Mucosa of stomach (tissue), 1 donor: ENCODE measurements around the gene CHAC1.
"Not testable (repeated sequence)": the region's sequence is repeated elsewhere in the genome, so short reads cannot be mapped to it uniquely, and the experiment has no call there.

ENCODE experiments used
- H3K27me3 ChIP-seq: one replicate; pipeline ENCODE4 v1.7.0; 2013; ENCODE audit warnings: mild to moderate bottlenecking, low read length; ENCODE audit not compliant: control insufficient read depth, insufficient read depth
- H3K36me3 ChIP-seq: one replicate; pipeline ENCODE4 v1.7.0; 2013; ENCODE audit warnings: low read length; ENCODE audit not compliant: control insufficient read depth, insufficient read depth
- H3K4me1 ChIP-seq: one replicate; pipeline ENCODE4 v1.7.0; 2013; ENCODE audit warnings: mild to moderate bottlenecking, low read length; ENCODE audit not compliant: control insufficient read depth, insufficient read depth
- H3K4me3 ChIP-seq: one replicate; pipeline ENCODE4 v1.7.0; 2013; ENCODE audit warnings: low read length
- H3K9ac ChIP-seq: one replicate; pipeline ENCODE4 v1.7.0; 2013; ENCODE audit warnings: mild to moderate bottlenecking, low read length, moderate library complexity
- H3K9me3 ChIP-seq: one replicate; pipeline ENCODE4 v1.7.0; 2013; ENCODE audit warnings: mild to moderate bottlenecking, low read length, moderate library complexity; ENCODE audit not compliant: control insufficient read depth
- donor health status: Pancreatic carcinoma.

CHAC1 gene

DNA sequence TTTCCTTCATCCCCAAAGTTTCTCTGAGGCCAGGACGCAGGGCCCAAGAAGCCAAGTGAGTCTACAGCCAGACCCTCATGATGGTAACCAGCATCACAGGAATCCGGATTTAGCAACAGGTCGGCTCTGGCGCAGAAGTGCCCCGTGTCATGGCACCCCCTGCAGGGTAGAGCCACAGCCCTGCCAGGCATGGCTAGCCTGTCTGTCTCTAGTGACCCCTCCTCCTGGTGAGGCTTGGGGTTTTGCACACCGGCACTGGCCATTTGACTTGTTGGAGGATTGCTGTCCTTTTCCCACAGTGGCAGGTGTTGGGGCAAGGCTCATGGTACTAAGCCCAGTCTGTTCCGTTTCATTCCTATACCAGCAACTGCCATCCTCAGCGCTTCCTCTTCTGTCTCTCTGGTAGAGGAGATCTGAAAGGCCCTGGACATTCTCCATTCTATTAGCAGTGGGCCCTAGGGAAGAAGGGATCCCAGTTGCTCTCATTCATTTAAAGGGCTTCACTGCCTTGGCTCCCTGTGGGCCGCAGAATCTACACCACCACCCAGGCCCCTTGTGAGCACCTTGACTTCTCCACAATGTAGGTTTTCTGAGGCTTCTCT is 9.4 kb upstream of the CHAC1 start:
- no peak overlapping the region for H3K4me3 ChIP-seq
- no peaks in the 10 kb centered on the region for H3K27me3 ChIP-seq
- H3K4me1 ChIP-seq = peaks cover 22% of the 10 kb centered on the region
- H3K9me3 ChIP-seq = no peaks in the 10 kb centered on the region
- no peaks in the 10 kb centered on the region for H3K36me3 ChIP-seq
- no peak overlapping the region for H3K9ac ChIP-seq

DNA sequence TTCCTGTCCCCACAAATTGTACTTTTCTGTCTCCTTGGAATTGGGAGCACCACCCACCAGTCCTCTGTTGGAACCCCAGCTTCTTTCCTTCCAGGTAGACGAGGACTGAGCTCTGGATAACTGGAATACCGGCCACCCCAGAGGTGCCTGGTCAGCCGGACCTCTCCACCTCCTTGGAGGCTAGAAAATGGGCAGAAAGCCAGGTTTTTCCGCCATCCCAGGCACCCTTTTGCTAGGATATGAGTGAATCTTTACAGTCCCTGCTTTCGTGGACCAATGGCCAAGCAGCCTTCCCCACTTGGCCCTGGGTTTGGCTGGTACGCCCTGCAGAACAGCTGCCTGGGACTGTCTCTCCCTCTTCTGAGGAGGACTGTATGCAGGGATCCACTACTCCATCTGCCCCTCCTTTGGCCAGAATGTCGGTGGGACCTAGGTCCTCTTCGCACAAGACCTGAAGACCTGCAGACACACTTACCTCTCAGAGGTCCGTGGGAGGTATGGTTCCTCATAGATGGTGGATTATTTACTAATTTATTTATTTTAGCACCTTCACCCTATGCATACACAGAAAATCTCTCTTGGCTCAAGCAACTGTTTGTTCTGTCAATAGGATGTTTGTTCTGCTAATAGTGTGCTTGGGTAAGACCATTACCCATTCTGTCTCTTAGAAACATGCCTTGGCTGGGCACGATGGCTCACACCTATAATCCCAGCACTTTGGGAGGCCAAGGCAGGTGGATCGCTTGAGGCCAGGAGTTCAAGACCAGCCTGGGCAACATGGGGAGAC is 8.6 kb upstream of the CHAC1 start:
- Histone ChIP-seq H3K4me3 (no peak overlapping the region), H3K36me3 (no peaks in the 10 kb centered on the region), H3K27me3 (no peaks in the 10 kb centered on the region), H3K9ac (no peak overlapping the region), H3K9me3 (no peaks in the 10 kb centered on the region), H3K4me1 (peaks cover 30% of the 10 kb centered on the region)

DNA sequence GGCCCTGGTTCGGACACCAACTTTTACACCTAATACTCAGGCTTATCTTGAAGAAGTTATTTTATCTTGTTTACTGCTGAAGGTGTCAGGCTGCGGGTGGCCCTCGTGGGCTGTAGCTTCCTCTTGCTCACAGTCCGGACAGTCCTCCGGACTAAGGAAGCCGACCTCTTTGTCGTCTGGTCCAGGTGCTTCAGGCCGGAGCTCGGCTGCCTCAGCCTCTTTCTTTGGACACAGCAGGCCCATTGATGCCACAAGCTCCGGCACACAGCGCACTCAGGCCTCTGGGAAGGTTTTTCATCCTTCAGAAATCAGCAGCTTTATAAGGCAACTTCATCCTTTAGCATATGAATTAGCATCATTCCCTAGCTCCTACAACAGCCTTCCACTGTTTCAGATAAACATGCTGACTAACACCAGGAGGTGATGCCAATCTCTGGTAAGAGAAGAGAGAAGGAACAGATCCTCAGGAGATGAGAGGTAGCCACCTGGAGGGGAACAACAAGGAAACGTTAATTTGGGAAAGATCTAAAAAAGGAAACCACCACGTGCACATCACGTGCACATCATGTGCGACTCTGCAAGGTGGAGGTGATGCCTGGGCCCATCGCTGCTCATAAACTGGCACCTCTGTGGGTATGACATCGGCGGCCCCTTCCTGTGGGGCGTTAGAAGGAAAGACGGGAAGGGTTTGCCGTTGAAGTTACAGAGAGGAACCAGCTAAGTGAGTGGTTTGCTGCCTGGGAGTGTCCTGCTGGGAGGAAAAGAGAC is 4.4 kb upstream of the CHAC1 start:
- no peak overlapping the region for H3K4me3 ChIP-seq
- no peaks in the 10 kb centered on the region for H3K36me3 ChIP-seq
- H3K4me1 ChIP-seq = peaks cover 22% of the 10 kb centered on the region
- no peaks in the 10 kb centered on the region for H3K9me3 ChIP-seq
- H3K9ac ChIP-seq = peak overlapping the region; percentile 5
- H3K27me3 ChIP-seq = no peaks in the 10 kb centered on the region

- peak overlapping the region; percentile 5 for H3K9ac ChIP-seq
- no peak overlapping the region for H3K4me3 ChIP-seq
- no peaks in the 10 kb centered on the region for H3K27me3 ChIP-seq
- H3K4me1 ChIP-seq = peaks cover 18% of the 10 kb centered on the region
- H3K36me3 ChIP-seq = no peaks in the 10 kb centered on the region
- H3K9me3 ChIP-seq = no peaks in the 10 kb centered on the region
These were observed 3.5 kb upstream of the CHAC1 start for GRCh38 chr15:40949756-40950207.

GRCh38 chr15:40951764-40952163 is 1.5 kb upstream of the CHAC1 start:
- Histone ChIP-seq H3K9ac (no peak overlapping the region), H3K36me3 (no peaks in the 10 kb centered on the region), H3K4me3 (no peak overlapping the region), H3K4me1 (peaks cover 18% of the 10 kb centered on the region), H3K27me3 (no peaks in the 10 kb centered on the region), H3K9me3 (no peaks in the 10 kb centered on the region)

- no peaks in the 10 kb centered on the region for H3K36me3 ChIP-seq
- H3K4me3 ChIP-seq = peak overlapping the region; percentile 76
- peak overlapping the region; percentile 84 for H3K9ac ChIP-seq
- H3K4me1 ChIP-seq = peaks cover 19% of the 10 kb centered on the region
- H3K9me3 ChIP-seq = no peaks in the 10 kb centered on the region
- H3K27me3 ChIP-seq = no peaks in the 10 kb centered on the region
These were observed 870 bp upstream of the CHAC1 start for GRCh38 chr15:40952301-40952900.

DNA sequence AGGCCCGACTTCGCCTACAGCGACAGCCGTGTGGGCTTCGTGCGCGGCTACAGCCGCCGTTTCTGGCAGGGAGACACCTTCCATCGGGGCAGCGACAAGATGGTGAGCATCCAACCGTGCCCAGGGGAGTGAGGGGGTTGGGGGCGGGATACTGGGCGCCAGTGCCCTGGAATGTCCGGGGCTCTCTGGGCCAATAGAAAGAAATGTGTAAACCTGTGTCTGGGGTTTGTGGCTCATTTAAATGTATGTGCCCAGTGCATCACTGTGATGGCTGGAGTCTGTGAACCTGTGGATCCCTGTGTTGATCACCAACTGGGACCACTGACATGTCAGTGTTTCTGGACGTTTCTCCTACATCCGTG is 423 bp downstream of the CHAC1 start:
- Histone ChIP-seq H3K36me3 (no peaks in the 10 kb centered on the region), H3K9ac (peak overlapping the region; percentile 84), H3K4me3 (peak overlapping the region; percentile 76), H3K4me1 (peaks cover 28% of the 10 kb centered on the region), H3K9me3 (no peaks in the 10 kb centered on the region), H3K27me3 (no peaks in the 10 kb centered on the region)

DNA sequence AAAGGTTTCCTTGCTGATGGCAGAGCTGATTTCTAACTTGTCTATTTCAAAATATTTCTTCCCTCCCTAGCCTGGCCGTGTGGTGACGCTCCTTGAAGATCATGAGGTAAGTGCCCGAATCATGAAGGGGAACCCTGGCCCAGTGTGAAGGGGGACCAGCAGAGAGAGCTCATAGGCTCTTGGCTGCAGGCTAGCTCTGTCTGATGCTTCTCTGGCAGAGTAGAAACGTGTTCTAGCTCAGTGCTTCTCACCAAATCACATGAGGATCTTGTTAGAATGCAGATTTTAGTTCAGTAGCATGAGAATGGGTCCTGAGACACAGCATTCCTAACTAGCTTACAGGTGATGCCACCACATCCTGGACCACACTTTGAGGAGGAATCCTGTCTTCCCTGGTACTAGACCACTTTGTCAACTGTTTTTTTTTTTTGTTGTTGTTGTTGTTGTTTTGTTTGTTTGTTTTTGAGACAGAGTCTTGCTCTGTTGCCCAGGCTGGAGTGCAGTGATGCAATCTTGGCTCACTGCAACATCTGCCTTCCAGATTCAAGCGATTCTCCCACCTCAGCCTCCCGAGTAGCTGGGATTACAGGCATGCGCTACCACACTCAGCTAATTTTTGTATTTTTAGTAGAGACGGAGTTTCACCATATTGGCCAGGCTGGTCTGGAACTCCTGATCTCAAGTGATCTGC is 1.0 kb downstream of the CHAC1 start:
- peaks cover 24% of the 10 kb centered on the region for H3K4me1 ChIP-seq
- not testable (repeated sequence) for H3K27me3 ChIP-seq, H3K9me3 ChIP-seq, H3K36me3 ChIP-seq
- H3K4me3 ChIP-seq = peak overlapping the region; percentile 76
- peak overlapping the region; percentile 84 for H3K9ac ChIP-seq

GRCh38 chr15:40955141-40955903 is 2.1 kb downstream of the CHAC1 start:
- Histone ChIP-seq H3K9me3 (no peaks in the 10 kb centered on the region), H3K4me3 (no peak overlapping the region), H3K9ac (no peak overlapping the region), H3K36me3 (no peaks in the 10 kb centered on the region), H3K27me3 (no peaks in the 10 kb centered on the region), H3K4me1 (peaks cover 21% of the 10 kb centered on the region)

- Histone ChIP-seq H3K27me3 (no peaks in the 10 kb centered on the region), H3K4me3 (no peak overlapping the region), H3K4me1 (peaks cover 28% of the 10 kb centered on the region), H3K9ac (no peak overlapping the region), H3K9me3 (no peaks in the 10 kb centered on the region), H3K36me3 (no peaks in the 10 kb centered on the region)
These were observed 2.8 kb downstream of the CHAC1 start for GRCh38 chr15:40955930-40956540.

GRCh38 chr15:40956541-40956982 is 3.3 kb downstream of the CHAC1 start:
- Histone ChIP-seq H3K4me1 (peaks cover 31% of the 10 kb centered on the region), H3K9me3 (no peaks in the 10 kb centered on the region), H3K4me3 (no peak overlapping the region), H3K27me3 (no peaks in the 10 kb centered on the region), H3K36me3 (no peaks in the 10 kb centered on the region), H3K9ac (no peak overlapping the region)
